Spleen (tissue), 7 donors: ENCODE data around the gene MACROD2.

Experiments
- CTCF ChIP-seq, 11 experiments: fragments of 200-600 bp in 7 of 11; fragments of 450-650 bp in 4 of 11; sonication (generic) in 4 of 11; IDR thresholded peaks in 8 of 11; conservative IDR thresholded peaks in 3 of 11; 1 replicate in 7 of 11; 2 replicates in 4 of 11; pipeline versions ENCODE4 v1.4.0 to v1.8.0; 2016 to 2021; ENCODE audit warnings: antibody characterized with exemption in 11 of 11, inconsistent platforms in 4 of 11, mild to moderate bottlenecking in 1 of 11
- POLR2AphosphoS5 ChIP-seq, 3 donors: sonication (generic); formaldehyde crosslinking; IDR thresholded peaks; one replicate each; pipeline ENCODE4 v1.5.1; 2017; ENCODE audit warnings: antibody characterized with exemption in 3 of 3
- donor health status: DM: no; HTN: no; CAD: no; lungs with moderate emphysema.
- donor health status: DM: no; HTN: no; CAD: no.
- donor health status: DM: no; HTN: no; CAD: no.

GRCh38 chr20:14957402-14957801 is 962.1 kb downstream of the MACROD2 start:
- TF ChIP-seq POLR2AphosphoS5 (IDR thresholded peaks at IDR 0.05) (no peak), CTCF (IDR thresholded peaks at IDR 0.05 in 8 of 11, conservative IDR thresholded peaks at IDR 0.05 in 3 of 11) (no peak)
